DMS114 treated with DMSO at 0.1 percent for 48 hours (cell line): ENCODE data around the gene TBX2.

Experiments used
- DNase-seq: peaks from one replicate; lab custom pipeline; 2025; ENCODE audit not compliant: unreplicated experiment; lab: John Stamatoyannopoulos, UW

Gene TBX2

GRCh38 chr17:61452301-61453290, 53.0 kb downstream of the TBX2 start, which contains the start of gene TBX4:
TSS of gene TBX4 (plus strand) at chr17:61452422. CDS start at chr17:61456491, 4,069 bp downstream.
- no peak for DNase-seq

GRCh38 chr17:61453566-61454380, 54.1 kb downstream of the TBX2 start:
- no peak for DNase-seq

- no peak for DNase-seq
These were observed 55.0 kb downstream of the TBX2 start for GRCh38 chr17:61454381-61455323.

GRCh38 chr17:61455324-61456060, 55.8 kb downstream of the TBX2 start:
- DNase-seq: no peak

- no peak for DNase-seq
These were observed 56.5 kb downstream of the TBX2 start for GRCh38 chr17:61456061-61456681.

GRCh38 chr17:61456688-61457225, 57.1 kb downstream of the TBX2 start:
- no peak for DNase-seq

GRCh38 chr17:61457226-61457983, 57.8 kb downstream of the TBX2 start:
- no peak for DNase-seq

GRCh38 chr17:61458000-61458399, 58.4 kb downstream of the TBX2 start:
- DNase-seq: no peak

- DNase-seq: no peak
These were observed 58.9 kb downstream of the TBX2 start for GRCh38 chr17:61458421-61459141.
